AML-193 (cell line): ENCODE data around the gene ELL.
"Not testable (repeated sequence)": the region's sequence is repeated elsewhere in the genome, so short reads cannot be mapped to it uniquely, and the experiment has no call there.

ENCODE experiments used
- DNase-seq, 2 experiments: peaks; one replicate each; lab custom pipeline; 2025; lab: John Stamatoyannopoulos, UW

ELL gene

GRCh38 chr19:18422530-18423191 lies 99.2 kb downstream of the ELL start:
- no peak for DNase-seq

DNA sequence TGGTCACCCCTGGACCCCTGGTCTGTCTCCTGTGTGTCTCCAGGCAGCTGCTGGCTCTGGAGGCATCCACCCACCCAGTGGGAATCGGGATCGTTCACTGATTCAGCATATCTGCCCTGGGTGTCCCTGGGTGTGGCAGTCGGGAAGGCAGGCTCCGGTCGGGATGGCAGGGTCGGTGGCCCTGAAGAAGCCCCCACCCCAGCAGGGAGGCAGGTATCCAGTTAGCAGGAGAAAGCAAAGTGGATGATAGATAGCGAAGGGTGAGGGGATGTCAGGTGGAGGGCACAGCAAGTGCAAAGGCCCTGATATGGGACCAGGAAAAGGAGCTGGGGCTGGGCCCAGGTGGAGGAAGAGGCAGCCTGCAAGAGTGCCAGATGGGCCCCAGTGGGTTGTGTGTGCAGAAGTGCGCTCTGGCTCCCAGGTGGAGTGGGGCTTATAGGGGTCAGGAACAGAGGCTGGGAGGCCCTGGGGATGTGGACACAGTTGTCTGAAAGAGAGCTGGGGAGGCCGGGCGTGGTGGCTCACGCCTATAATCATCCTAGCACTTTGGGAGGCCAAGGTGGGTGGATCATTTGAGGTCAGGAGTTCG lies 100.4 kb downstream of the ELL start:
- no peak for DNase-seq

DNA sequence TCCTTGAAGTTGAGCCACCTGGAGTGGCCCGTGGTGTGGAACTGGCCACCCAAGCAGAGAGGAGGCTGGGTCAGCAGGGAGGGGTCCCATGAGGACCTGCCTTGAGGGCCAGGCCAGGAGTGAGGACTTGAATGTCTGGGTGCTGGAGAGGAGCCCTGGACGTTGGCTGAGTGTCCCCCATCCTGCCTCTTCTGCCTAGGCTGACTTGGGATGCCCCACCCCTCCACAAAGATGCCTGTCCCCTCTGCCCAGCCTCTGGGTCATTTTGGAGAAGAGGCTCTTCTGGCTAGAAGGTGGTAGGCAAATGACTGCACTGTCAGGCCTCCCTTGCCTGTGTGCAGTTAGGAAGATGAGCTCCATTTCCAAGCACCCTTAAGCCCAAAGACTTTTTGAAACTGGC lies 100.9 kb downstream of the ELL start:
- no peak for DNase-seq

- peak in 1 of 2 experiments; percentile 9 for DNase-seq
Observed at GRCh38 chr19:18419699-18420460, 102.0 kb downstream of the ELL start.

DNA sequence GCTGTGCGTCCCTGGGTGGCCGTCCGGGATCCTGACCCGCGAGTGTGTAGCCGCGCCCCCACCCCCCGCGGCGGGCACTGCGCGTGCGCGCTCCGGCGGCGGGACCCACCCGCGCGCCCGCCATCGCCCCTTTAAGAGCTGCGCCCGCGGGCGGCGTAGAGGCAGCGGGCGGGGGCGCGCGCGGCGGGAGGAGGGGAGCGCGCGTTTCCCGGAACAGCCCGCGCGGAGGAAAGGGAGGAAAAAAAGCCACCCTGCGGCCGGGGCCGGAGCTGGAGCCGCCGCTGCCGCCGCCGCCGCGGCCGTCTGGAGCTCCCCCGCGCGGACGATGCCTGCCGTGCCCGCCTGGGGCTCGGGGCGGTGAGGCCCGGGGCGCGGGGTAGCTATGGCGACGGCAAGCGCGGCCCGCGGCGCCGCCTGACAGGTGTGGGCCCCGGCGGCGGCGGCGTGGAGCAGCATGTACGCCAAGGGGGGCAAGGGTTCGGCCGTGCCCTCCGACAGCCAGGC lies 102.6 kb downstream of the ELL start, which contains the start of gene SSBP4:
SSBP4 (plus strand) TSS at position 204 of the 504 bp plus-strand sequence; CDS start at position 455, 251 bp downstream.
- DNase-seq = peak; percentile 53 to 59

DNA sequence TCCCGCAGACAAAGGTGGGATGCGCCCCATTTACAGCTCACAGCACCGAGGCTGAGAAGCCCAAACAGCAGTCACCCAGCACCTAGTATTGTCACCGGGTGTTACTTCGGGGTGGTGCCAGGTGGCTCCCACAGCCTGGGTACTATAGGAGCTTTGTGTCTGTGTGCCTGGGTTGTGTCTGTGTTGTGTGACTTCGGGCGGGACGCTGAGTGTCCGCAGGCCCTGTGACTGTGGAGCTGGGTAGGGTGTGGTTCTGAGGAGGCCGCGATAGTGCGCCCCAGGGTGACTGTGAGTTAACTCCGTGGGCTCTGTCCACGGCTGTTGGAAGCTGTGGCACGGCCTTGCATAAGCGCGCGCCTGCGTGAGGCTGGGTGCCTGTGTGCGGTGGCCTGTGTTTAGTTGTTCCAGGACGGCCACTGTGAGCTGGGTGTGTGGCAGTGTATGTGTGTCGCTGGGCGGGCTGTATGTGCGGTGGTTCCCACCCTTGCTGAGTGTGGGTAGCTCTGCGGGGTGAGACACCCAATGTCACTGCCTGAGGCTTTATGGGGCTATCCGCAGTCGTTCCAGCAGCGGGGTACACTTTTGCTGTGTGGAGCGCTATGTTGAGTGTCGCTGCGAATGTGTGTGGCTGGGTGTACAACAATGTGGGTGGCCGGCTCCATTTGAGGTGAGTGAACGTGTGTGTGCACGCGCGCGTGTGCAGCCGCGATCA lies 103.2 kb downstream of the ELL start:
- no peak for DNase-seq

DNA sequence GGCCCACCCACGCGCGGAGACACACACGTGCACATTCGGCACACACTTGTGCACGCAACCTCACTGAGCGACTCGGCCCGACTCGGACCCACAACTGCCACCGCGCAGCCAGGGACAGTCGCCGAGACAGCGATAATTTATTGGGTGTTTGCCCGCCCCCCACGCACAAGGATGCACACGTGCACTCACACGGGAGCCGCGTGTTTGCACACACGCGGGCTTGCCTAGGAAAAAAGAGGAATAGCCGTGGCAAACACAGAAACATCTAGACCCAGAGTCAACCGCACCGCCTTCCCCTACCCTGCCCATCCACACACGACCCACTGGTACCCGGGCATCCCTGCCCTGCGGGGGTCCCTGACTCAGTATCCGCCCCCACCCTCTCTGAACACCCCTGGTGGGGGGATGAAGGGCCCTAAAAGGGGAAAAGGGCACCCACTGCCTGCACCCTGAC lies 103.8 kb downstream of the ELL start:
- DNase-seq = no peak

DNA sequence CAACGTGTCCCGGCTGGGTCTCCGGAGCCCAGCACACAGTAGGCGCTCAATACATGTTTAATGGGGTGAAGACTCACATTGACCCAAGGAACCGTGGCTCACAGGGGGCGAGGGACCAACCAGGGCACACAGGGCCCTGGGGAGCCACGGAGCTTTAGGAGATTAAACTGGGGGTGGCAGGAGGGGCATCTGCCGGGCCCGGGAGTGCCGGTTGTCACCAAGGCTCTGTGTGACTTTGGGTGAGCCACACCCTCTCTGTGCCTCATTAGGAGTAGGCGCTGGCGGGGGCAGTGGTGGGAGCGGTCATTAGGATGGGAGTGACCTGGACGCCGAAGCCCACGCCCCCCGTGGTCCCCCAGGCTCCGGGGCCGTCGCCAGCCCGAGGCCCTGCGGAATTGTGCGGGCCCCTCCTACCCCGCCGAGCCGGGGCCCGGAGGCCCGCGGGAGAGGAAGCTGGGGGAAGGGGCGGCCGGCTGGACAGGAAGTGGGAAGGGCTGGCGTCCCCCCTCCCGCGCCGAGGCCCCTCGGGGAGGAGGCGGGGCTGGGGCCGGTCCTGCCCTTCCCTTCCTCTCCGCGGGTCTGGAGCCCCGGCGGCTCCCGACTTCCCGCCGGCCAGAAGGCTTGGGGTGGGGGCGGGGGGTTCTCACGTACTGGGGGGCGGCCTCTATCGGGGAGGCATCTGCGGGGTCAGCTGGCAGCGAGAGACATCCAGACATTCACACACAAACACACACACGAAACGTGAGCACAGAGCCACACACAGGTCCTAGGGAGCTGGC lies 104.4 kb downstream of the ELL start:
- peak; percentile 69 to 76 for DNase-seq

DNA sequence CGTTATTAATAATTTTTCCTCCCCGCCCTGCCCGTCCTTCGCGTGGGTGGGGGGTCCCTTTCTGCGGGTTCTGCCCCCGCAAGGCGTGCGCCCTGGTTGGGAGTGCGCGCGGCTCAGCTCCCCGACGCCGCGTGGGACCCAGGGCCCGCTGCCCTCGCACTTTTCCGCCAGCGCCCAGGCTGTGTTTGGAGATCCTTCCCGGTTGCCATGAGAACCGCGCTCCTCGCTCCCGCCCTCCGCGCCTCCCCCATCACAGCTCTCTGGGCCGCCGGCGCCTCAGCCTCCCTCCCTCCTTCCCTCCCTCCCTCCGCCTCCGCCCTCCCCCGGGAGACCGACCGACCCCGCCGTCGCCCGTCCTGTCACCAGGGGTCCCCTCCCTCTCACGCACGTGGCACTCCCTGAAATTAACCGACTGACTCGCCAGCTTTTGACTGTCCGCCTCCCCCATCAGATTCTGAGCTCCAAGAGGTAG lies 105.1 kb downstream of the ELL start:
- DNase-seq = peak; percentile 82 to 88

- DNase-seq = peak; percentile 51 to 59
Observed at GRCh38 chr19:18415178-18415867, 106.5 kb downstream of the ELL start.

GRCh38 chr19:18414504-18415177 lies 107.2 kb downstream of the ELL start:
- DNase-seq = no peak

DNA sequence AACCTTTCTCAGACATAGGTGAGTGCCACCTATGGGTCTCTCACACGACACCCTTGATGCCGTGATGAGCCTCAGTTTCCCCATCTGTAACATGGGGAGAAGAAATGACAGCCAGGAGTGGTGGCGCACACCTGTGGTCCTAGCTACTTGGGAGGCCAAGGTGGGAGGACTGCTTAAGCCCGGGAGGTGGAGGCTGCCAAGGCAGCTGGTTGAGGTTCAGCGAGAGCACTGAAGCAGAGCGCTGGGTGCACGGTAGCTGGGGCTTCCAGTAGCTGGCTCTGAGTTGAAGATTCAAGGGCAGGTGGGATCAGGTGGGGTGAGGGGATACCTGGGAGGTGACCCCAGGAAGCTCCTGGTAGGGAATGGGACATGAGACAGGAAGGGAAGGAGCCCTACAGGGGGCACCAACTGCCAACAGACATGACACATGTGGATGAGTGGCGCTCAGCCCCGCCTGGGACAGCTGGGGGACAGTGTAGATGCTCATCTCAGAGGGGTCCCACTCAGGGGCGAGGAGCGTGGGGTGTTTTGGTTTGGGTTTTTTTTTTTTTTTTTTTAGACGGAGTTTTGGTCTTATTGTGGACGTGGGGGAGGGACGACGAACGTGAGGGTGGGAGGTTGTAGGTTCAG lies 109.1 kb downstream of the ELL start:
- no peak for DNase-seq

GRCh38 chr19:18408053-18408476 lies 113.8 kb downstream of the ELL start:
- peak; percentile 22 to 33 for DNase-seq

GRCh38 chr19:18406749-18407148 lies 115.1 kb downstream of the ELL start:
- DNase-seq = no peak

GRCh38 chr19:18405754-18406153 lies 116.1 kb downstream of the ELL start:
- not testable (repeated sequence) for DNase-seq

DNA sequence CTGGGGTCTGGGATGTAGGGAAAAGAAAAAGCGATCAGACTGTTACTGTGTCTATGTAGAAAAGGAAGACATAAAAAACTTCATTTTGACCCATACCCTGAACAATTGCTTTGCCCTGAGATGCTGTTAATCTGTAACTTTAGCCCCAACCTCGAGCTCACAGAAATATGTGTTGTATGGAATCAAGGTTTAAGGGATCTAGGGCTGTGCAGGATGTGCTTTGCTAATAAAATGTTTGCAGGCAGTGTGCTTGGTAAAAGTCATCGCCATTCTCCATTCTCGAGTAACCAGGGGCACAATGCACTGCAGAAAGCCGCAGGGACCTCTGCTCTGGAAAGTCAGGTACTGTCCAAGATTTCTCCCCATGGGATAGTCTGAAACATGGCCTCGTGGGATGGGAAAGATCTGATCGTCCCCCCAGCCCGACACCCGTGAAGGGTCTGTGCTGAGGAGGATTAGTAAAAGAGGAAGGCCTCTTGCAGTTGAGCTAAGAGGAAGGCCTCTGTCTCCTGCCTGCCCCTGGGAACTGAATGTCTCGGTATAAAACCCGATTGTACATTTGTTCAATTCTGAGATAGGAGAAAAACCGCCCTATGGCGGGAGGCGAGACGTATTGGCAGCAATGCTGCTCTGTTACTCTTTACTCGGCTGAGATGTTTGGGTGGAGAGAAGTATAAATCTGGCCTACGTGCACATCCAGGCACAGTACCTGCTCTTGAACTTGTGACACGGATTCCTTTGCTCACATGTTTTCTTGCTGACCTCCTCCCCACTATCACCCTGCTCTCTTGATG lies 119.2 kb downstream of the ELL start:
- not testable (repeated sequence) for DNase-seq

DNA sequence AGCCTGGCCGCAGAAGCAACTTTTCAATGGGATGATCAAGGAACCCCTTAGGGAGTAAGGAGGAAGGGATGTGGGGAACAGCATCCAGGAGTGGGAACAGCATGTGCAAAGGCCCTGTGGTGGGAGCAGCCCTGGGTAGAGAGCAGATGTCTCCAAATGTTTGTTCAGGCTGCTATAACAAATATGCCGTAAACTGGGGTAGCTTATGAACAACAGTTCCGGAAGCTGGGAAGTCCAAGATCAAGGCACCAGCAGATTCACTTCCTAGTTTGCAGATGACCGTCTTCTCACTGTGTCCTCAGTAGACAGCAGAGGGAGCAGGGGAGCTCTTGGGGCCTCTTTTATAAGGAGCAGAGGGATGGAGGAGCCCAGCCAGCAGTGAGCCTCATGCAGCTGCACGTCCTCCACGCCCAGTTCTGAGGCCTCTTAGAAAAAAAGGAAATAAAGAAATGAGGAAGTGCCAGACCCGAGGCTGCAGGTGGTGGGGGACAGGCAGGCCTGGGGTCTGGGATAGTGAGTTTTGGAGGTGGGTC lies 120.2 kb downstream of the ELL start:
- DNase-seq = peak; percentile 92 to 94

- DNase-seq = no peak
Observed at GRCh38 chr19:18399008-18399407, 122.9 kb downstream of the ELL start.
